Liver (tissue), 2 donors: ENCODE data around the gene VPS39.

Source experiments
- RAD21 ChIP-seq, 2 donors: IDR thresholded peaks; 2 replicates each; pipeline ENCODE4 v1.6.1; 2016; ENCODE audit warnings: antibody characterized with exemption in 2 of 2, mild to moderate bottlenecking in 2 of 2
- SP1 ChIP-seq: IDR thresholded peaks from 2 replicates; pipeline ENCODE4 v1.6.1; 2018; ENCODE audit warnings: antibody characterized with exemption, mild to moderate bottlenecking
- TF ChIP-seq, protein P1 (sequence below): IDR thresholded peaks from 2 replicates; pipeline ENCODE4 v1.6.1; 2016; ENCODE audit warnings: antibody characterized with exemption, mild to moderate bottlenecking
- donor health status: healthy.

DNA sequence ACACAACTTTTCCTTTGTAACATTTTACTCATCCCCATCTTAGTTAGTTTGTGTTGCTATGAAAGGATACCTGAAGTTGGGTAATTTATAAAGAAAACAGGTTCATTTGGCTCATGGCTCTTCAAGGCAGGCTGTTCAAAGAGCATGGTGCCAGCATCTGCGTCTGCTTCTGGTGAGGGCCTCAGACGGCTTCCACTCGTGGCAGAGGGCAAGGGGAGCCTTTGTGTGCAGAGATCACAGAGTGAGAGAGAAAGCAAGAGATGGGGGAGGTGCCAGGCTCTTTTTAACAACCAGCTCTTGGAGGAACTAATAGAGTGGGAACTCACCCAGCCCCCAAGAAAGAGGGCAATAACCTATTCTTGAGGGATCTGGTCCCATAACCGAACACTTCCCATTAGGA, 74.7 kb downstream of the VPS39 start:
- TF ChIP-seq RAD21 (IDR thresholded peaks at IDR 0.05), result no peak
- TF ChIP-seq, protein P1, sequence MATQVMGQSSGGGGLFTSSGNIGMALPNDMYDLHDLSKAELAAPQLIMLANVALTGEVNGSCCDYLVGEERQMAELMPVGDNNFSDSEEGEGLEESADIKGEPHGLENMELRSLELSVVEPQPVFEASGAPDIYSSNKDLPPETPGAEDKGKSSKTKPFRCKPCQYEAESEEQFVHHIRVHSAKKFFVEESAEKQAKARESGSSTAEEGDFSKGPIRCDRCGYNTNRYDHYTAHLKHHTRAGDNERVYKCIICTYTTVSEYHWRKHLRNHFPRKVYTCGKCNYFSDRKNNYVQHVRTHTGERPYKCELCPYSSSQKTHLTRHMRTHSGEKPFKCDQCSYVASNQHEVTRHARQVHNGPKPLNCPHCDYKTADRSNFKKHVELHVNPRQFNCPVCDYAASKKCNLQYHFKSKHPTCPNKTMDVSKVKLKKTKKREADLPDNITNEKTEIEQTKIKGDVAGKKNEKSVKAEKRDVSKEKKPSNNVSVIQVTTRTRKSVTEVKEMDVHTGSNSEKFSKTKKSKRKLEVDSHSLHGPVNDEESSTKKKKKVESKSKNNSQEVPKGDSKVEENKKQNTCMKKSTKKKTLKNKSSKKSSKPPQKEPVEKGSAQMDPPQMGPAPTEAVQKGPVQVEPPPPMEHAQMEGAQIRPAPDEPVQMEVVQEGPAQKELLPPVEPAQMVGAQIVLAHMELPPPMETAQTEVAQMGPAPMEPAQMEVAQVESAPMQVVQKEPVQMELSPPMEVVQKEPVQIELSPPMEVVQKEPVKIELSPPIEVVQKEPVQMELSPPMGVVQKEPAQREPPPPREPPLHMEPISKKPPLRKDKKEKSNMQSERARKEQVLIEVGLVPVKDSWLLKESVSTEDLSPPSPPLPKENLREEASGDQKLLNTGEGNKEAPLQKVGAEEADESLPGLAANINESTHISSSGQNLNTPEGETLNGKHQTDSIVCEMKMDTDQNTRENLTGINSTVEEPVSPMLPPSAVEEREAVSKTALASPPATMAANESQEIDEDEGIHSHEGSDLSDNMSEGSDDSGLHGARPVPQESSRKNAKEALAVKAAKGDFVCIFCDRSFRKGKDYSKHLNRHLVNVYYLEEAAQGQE, result no peak
- no peak for TF ChIP-seq SP1
